Endothelial cell of umbilical vein (primary cell): ENCODE data around the gene SH3RF1. TPM values are rescaled to one million over a fixed set of nuclear protein-coding genes. Genes with fewer than 3 reads are reported as not detected.

Experiments used
- BruUV-seq: library from RNA; stranded (reverse); fragments of 400-500 nt; replicated peaks from 2 replicates; lab custom pipeline; 2021; lab: Mats Ljungman, UMichigan
- CTCF ChIA-PET: fragments of 300-600, 350-600 bp; sonication (Branson Sonifier 250); formaldehyde crosslinking; loops from one replicate; lab custom pipeline; 2021; ENCODE audit warnings: antibody characterized with exemption, inconsistent platforms; lab: Charles Lee
- POLR2A ChIA-PET: fragments of 300-600, 350-600 bp; sonication (Branson Sonifier 250); formaldehyde crosslinking; loops from one replicate; lab custom pipeline; 2021; ENCODE audit warnings: antibody characterized with exemption, inconsistent platforms; lab: Charles Lee
- DNase-seq: peaks from one replicate; pipeline ENCODE4 v3.0.0-alpha.2; 2011; ENCODE audit warnings: low read depth, low spot score
- FAIRE-seq: peaks from 2 replicates; lab custom pipeline; 2011; peaks lifted over from hg19 to GRCh38; lab: Jason Lieb, UNC
- H2AFZ ChIP-seq: 2 replicates; pipeline ENCODE4 v1.6.0; 2012; ENCODE audit warnings: low read depth, low read length, control low read depth, inconsistent platforms
- H3K27ac ChIP-seq: 2 replicates; pipeline ENCODE4 v1.5.1; 2011; ENCODE audit warnings: low read depth, mild to moderate bottlenecking, control low read depth, low read length, moderate library complexity; ENCODE audit not compliant: insufficient read depth
- H3K27me3 ChIP-seq, 2 experiments: 2 replicates each; pipeline versions ENCODE4 v1.6.0 to v1.6.1; 2011; ENCODE audit warnings: low read length in 2 of 2, mixed read lengths in 1 of 2; ENCODE audit not compliant: control insufficient read depth in 2 of 2, insufficient read depth in 2 of 2
- H3K36me3 ChIP-seq, 2 experiments: 2 replicates in 1 of 2; 3 replicates in 1 of 2; pipeline ENCODE4 v1.5.1; 2011; ENCODE audit warnings: low read length in 2 of 2, mild to moderate bottlenecking in 1 of 2, moderate library complexity in 1 of 2; ENCODE audit not compliant: control insufficient read depth in 2 of 2, insufficient read depth in 2 of 2; ENCODE audit errors: extremely low read depth in 1 of 2
- H3K4me1 ChIP-seq: 3 replicates; pipeline ENCODE4 v1.5.1; 2011; ENCODE audit warnings: mild to moderate bottlenecking, low read length; ENCODE audit not compliant: control insufficient read depth, insufficient read depth; ENCODE audit errors: extremely low read depth
- H3K4me2 ChIP-seq: 2 replicates; pipeline ENCODE4 v1.6.1; 2011; ENCODE audit warnings: low read length, control low read depth, mixed read lengths; ENCODE audit not compliant: insufficient read depth
- H3K4me3 ChIP-seq, 3 experiments: fragments of 200-600 bp in 1 of 3; sonication (generic), shearing (Covaris generic) in 1 of 3; replicated peaks in 1 of 3; 2 replicates each; pipeline ENCODE4 v1.5.1; 2011 to 2016; ENCODE audit warnings: control low read depth in 3 of 3, low read length in 3 of 3, mild to moderate bottlenecking in 2 of 3, inconsistent platforms in 1 of 3, low read depth in 1 of 3, moderate library complexity in 1 of 3; ENCODE audit not compliant: insufficient read depth in 1 of 3
- H3K79me2 ChIP-seq: 2 replicates; pipeline ENCODE4 v1.6.0; 2012; ENCODE audit warnings: low read length, inconsistent platforms; ENCODE audit not compliant: control insufficient read depth, insufficient read depth
- H3K9ac ChIP-seq: replicated peaks from 2 replicates; pipeline ENCODE3; 2011; ENCODE audit warnings: low read length, control low read depth; ENCODE audit not compliant: insufficient read depth; ENCODE audit errors: extremely low read depth
- H3K9me1 ChIP-seq: replicated peaks from 3 replicates; pipeline ENCODE4 v1.6.0; 2011; ENCODE audit warnings: mild to moderate bottlenecking, low read length; ENCODE audit not compliant: control insufficient read depth, insufficient read depth; ENCODE audit errors: extremely low read depth
- H3K9me3 ChIP-seq: replicated peaks from 2 replicates; pipeline ENCODE4 v1.5.1; 2012; ENCODE audit warnings: low read length, inconsistent platforms; ENCODE audit not compliant: control insufficient read depth, insufficient read depth
- H4K20me1 ChIP-seq: replicated peaks from 2 replicates; pipeline ENCODE3; 2011; ENCODE audit warnings: mild to moderate bottlenecking, low read length; ENCODE audit not compliant: control insufficient read depth, insufficient read depth; ENCODE audit errors: extremely low read depth
- CTCF ChIP-seq, 2 donors: IDR thresholded peaks; 1 replicate in 1 of 2; 2 replicates in 1 of 2; pipeline ENCODE4 v1.5.1; 2011; ENCODE audit warnings: low read length in 2 of 2, mild to moderate bottlenecking in 2 of 2, moderate library complexity in 2 of 2, control low read depth in 1 of 2, inconsistent platforms in 1 of 2, low read depth in 1 of 2; ENCODE audit not compliant: insufficient read depth in 1 of 2; ENCODE audit errors: extremely low read depth in 1 of 2
- EZH2 ChIP-seq: IDR thresholded peaks from 2 replicates; pipeline ENCODE4 v1.6.1; 2012; ENCODE audit warnings: borderline replicate concordance, low read depth, mild to moderate bottlenecking, moderate library complexity, low read length, inconsistent platforms; ENCODE audit not compliant: severe bottlenecking
- FOS ChIP-seq: IDR thresholded peaks from 2 replicates; pipeline ENCODE4 v1.6.1; 2011; ENCODE audit warnings: mild to moderate bottlenecking, low read length, moderate library complexity, borderline replicate concordance; ENCODE audit not compliant: insufficient read depth
- GATA2 ChIP-seq: IDR thresholded peaks from 2 replicates; pipeline ENCODE4 v1.7.0; 2011; ENCODE audit warnings: low read depth, mild to moderate bottlenecking, moderate library complexity, mixed read lengths, low read length; ENCODE audit not compliant: insufficient read length, insufficient read depth
- JUN ChIP-seq: IDR thresholded peaks from 2 replicates; pipeline ENCODE4 v1.6.1; 2011; ENCODE audit warnings: borderline replicate concordance, low read depth; ENCODE audit not compliant: insufficient read length, insufficient read depth
- MAX ChIP-seq: IDR thresholded peaks from 2 replicates; pipeline ENCODE4 v1.6.1; 2011; ENCODE audit not compliant: insufficient read depth, insufficient read length
- MYC ChIP-seq: IDR thresholded peaks from one replicate; pipeline ENCODE4 v1.6.1; 2011; ENCODE audit warnings: mild to moderate bottlenecking, low read depth, low read length
- POLR2A ChIP-seq: IDR thresholded peaks from 2 replicates; pipeline ENCODE4 v1.6.1; 2012; ENCODE audit warnings: low read depth, mild to moderate bottlenecking, control low read depth, low read length
- POLR2AphosphoS5 ChIP-seq: IDR thresholded peaks from 2 replicates; pipeline ENCODE4 v1.6.1; 2012; ENCODE audit warnings: low read depth, mild to moderate bottlenecking, control low read depth, low read length, moderate library complexity; ENCODE audit not compliant: insufficient read depth
- dilution Hi-C: fragments of 300-500 bp; cut with MboI; formaldehyde crosslinking; loops from one replicate; pipeline ENCODE4 v1.15.0; 2019; ENCODE audit warnings: low sequenced_read_pairs; ENCODE audit not compliant: extremely low pct_ligation_motif_present
- intact Hi-C: fragments of 100-400 bp; cut with micrococcal nuclease; formaldehyde crosslinking; loops from one replicate; pipeline ENCODE4 v1.10.0; 2022
- polyA plus RNA-seq, 4 experiments: library from polyadenylated mRNA; depleted of rRNA in 3 of 4; stranded (reverse) in 3 of 4; unstranded in 1 of 4; fragments of >200 nt; gene quantifications; 2 replicates each; pipeline versions ENCODE4 v1.2.1 to v1.2.3, GENCODE V29; 2011 to 2012; ENCODE audit warnings: missing spikeins in 1 of 4
- total RNA-seq: library from RNA; stranded (reverse); gene quantifications from 2 replicates; pipeline ENCODE4 v1.2.3, GENCODE V29; 2021

SH3RF1 gene
- total and polyA plus RNA-seq, 2 donors (not counting 3 experiments of a cell fraction or from before 2014, with no cell fraction given), result 16.2 to 24.9 TPM

- Histone ChIP-seq H2AFZ (no peak overlapping the region), H3K9me1 (no peaks in the 10 kb centered on the region), H3K27ac (no peak overlapping the region), H3K9ac (no peak overlapping the region), H3K79me2 (peaks cover 69% of the 10 kb centered on the region), H3K36me3 (peaks cover 0 to 4% of the 10 kb centered on the region in 2 experiments), H4K20me1 (no peaks in the 10 kb centered on the region), H3K4me3 (no peak overlapping the region), H3K9me3 (no peaks in the 10 kb centered on the region), H3K4me1 (peaks cover 8% of the 10 kb centered on the region), H3K4me2 (no peak overlapping the region), H3K27me3 (no peaks in the 10 kb centered on the region)
- FAIRE-seq (no peak), DNase-seq (no peak)
- TF ChIP-seq JUN, result no peak
- no peak for TF ChIP-seq EZH2
- no peak for TF ChIP-seq POLR2A
- TF ChIP-seq CTCF (IDR thresholded peaks at IDR 0.05; ENCODE audit: extremely low read depth in 1 of 2, insufficient read depth in 1 of 2, low read depth in 1 of 2, low read length in 2 of 2), result no peak
- no peak for TF ChIP-seq MYC
- no peak for TF ChIP-seq POLR2AphosphoS5
- no peak for TF ChIP-seq GATA2
- no peak for TF ChIP-seq FOS
- no peak for TF ChIP-seq MAX
- POLR2A ChIA-PET, result no interaction called here
- no TSS peak for BruUV-seq
- intact Hi-C loops, result no loop called here
- dilution Hi-C loops, result no loop called here
- CTCF ChIA-PET, result interaction anchor here (0.8 to 1.7 kb wide), 4 partner anchors 10 to 104 kb away, joined by 3 to 4 read pairs (median 4); no protein-coding TSS in a partner anchor
Observed at GRCh38 chr4:169219440-169219839, 51.3 kb downstream of the SH3RF1 start.
